Heart left ventricle (tissue), 13 donors: ENCODE results near the gene MICAL2.

Source experiments
- POLR2A ChIP-seq, 2 donors: fragments of 450-650 bp; IDR thresholded peaks; one replicate each; pipeline ENCODE4 v1.6.1; 2017; ENCODE audit warnings: antibody characterized with exemption in 2 of 2, mild to moderate bottlenecking in 2 of 2, moderate library complexity in 2 of 2
- TF ChIP-seq, protein P1 (sequence below), 12 donors: fragments of 200-600 bp; sonication (generic) in 4 of 12; IDR thresholded peaks; one replicate each; pipeline versions ENCODE4 v1.5.0 to v1.8.0; 2018 to 2022; ENCODE audit warnings: antibody characterized with exemption in 12 of 12, mild to moderate bottlenecking in 5 of 12
- donor health status: ischemic (EF 13 %, LVEDD 7.1; RV severe dilation, severe dysfunction).
- donor health status: DM: no; HTN: yes; CAD: no.
- donor health status: DM: no; HTN: no; CAD: no.
- donor health status: ischemic (EF 25% LVEDD 6.9; RV normal size, moderate dysfunction).
- donor health status: ischemic (EF 25% LVEDD 5.7; RV mildly dilated, moderate dysfunction).
- donor health status: ischemic (EF 35%, LVEDD 5.7; RV mildly dilated, moderate dysfunction).
- donor health status: nonischemic (EF 11% LVEDD 7.7; RV severe dilation, severe dysfunction).
- donor health status: DM: yes; HTN: yes; CAD: no.
- donor health status: PGD.
- donor health status: ischemic (EF 29% LVEDD 5.4; RV normal size, mild dysfunction).
- donor health status: nonischemic (EF 23%, LVEDD 6.1; RV moderate dilation, normal function).

DNA sequence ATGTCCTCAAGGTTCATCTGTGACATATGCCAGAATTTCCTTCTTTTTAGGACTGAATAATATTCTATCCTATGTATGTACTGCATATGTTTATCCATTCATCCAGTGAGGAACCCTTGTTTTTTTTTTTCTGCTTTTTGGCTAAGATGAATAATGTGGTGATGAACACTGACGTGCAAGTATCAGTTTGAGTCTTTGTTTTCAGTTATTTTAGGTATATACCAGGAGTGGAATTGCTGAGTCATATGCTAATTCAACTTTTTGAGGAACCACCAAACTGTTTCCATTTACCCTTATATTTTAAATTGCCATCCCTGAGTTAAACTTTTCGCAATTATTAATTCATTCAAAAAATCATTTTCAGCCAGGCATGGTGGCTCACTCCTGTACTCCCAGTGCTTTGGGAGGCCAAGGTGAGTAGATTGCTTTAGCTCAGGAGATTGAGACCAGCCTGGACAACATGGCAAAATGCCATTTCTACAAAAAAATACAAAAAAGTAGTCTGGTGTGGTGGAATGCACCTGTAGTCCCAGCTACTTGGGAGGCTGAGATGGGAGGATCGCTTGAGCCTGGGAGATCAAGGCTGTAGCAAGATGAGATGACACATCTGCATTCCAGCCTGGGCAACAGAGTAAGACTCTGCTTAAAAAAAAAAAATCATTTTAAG lies 64.2 kb downstream of the MICAL2 start:
- TF ChIP-seq, protein P1, sequence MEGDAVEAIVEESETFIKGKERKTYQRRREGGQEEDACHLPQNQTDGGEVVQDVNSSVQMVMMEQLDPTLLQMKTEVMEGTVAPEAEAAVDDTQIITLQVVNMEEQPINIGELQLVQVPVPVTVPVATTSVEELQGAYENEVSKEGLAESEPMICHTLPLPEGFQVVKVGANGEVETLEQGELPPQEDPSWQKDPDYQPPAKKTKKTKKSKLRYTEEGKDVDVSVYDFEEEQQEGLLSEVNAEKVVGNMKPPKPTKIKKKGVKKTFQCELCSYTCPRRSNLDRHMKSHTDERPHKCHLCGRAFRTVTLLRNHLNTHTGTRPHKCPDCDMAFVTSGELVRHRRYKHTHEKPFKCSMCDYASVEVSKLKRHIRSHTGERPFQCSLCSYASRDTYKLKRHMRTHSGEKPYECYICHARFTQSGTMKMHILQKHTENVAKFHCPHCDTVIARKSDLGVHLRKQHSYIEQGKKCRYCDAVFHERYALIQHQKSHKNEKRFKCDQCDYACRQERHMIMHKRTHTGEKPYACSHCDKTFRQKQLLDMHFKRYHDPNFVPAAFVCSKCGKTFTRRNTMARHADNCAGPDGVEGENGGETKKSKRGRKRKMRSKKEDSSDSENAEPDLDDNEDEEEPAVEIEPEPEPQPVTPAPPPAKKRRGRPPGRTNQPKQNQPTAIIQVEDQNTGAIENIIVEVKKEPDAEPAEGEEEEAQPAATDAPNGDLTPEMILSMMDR (IDR thresholded peaks at IDR 0.05): no peak
- TF ChIP-seq POLR2A (IDR thresholded peaks at IDR 0.05): no peak
